HEK293T (cell line): ENCODE data around the gene ZXDC.

Source experiments
- CTCF ChIA-PET: fragments of 350-600 bp; formaldehyde crosslinking; extraction: SDS; loops from one replicate; lab custom pipeline; 2021; ENCODE audit warnings: antibody characterized with exemption, inconsistent platforms; lab: Yijun Ruan, JAX
- POLR2A ChIA-PET: fragments of 350-600 bp; formaldehyde crosslinking; extraction: SDS; loops from one replicate; lab custom pipeline; 2020; ENCODE audit warnings: antibody characterized with exemption, inconsistent platforms; lab: Yijun Ruan, JAX
- DNase-seq: peaks from one replicate; pipeline ENCODE4 v3.0.0; 2012; ENCODE audit warnings: mixed read lengths; ENCODE audit errors: extremely low spot score
- ARNT ChIP-seq: fragments of 450-650 bp; IDR thresholded peaks from 2 replicates; pipeline ENCODE4 v1.6.1; 2017; ENCODE audit warnings: mild to moderate bottlenecking
- BHLHE40 ChIP-seq: fragments of 450-650 bp; IDR thresholded peaks from 2 replicates; pipeline ENCODE4 v1.6.1; 2016; ENCODE audit warnings: mild to moderate bottlenecking, moderate library complexity, borderline replicate concordance
- CTBP1 ChIP-seq: fragments of 450-650 bp; IDR thresholded peaks from 2 replicates; pipeline ENCODE4 v1.6.1; 2016; ENCODE audit warnings: borderline replicate concordance
- ELF4 ChIP-seq: fragments of 450-650 bp; IDR thresholded peaks from 2 replicates; pipeline ENCODE4 v1.6.1; 2017; ENCODE audit warnings: antibody characterized with exemption
- FOXA1 ChIP-seq: fragments of 450-650 bp; IDR thresholded peaks from 2 replicates; pipeline ENCODE4 v1.6.1; 2016; ENCODE audit warnings: mild to moderate bottlenecking
- FOXK2 ChIP-seq: fragments of 450-650 bp; IDR thresholded peaks from 2 replicates; pipeline ENCODE4 v1.6.1; 2016; ENCODE audit warnings: mild to moderate bottlenecking
- FOXM1 ChIP-seq: fragments of 450-650 bp; IDR thresholded peaks from 2 replicates; pipeline ENCODE4 v1.6.1; 2017; ENCODE audit warnings: mild to moderate bottlenecking, borderline replicate concordance
- HDGF ChIP-seq: fragments of 450-650 bp; IDR thresholded peaks from 2 replicates; pipeline ENCODE4 v1.6.1; 2017; ENCODE audit warnings: antibody characterized with exemption, borderline replicate concordance
- L3MBTL2 ChIP-seq: fragments of 450-650 bp; conservative IDR thresholded peaks from 2 replicates; pipeline ENCODE4 v1.6.1; 2016; ENCODE audit warnings: mild to moderate bottlenecking
- LEF1 ChIP-seq: fragments of 450-650 bp; IDR thresholded peaks from 2 replicates; pipeline ENCODE4 v1.6.1; 2017; ENCODE audit warnings: mild to moderate bottlenecking, borderline replicate concordance
- NFRKB ChIP-seq: fragments of 450-650 bp; IDR thresholded peaks from 2 replicates; pipeline ENCODE4 v1.6.1; 2016; ENCODE audit warnings: mild to moderate bottlenecking, moderate library complexity
- PKNOX1 ChIP-seq: fragments of 450-650 bp; IDR thresholded peaks from 2 replicates; pipeline ENCODE4 v1.6.1; 2016
- SP1 ChIP-seq: fragments of 450-650 bp; IDR thresholded peaks from 2 replicates; pipeline ENCODE4 v1.6.1; 2017
- SUZ12 ChIP-seq: fragments of 450-650 bp; IDR thresholded peaks from 2 replicates; pipeline ENCODE4 v1.6.1; 2016; ENCODE audit warnings: mild to moderate bottlenecking
- TARDBP ChIP-seq: fragments of 450-650 bp; IDR thresholded peaks from 2 replicates; pipeline ENCODE4 v1.6.1; 2016
- ZNF384 ChIP-seq: fragments of 450-650 bp; IDR thresholded peaks from 2 replicates; pipeline ENCODE4 v1.6.1; 2016

The ZXDC gene

GRCh38 chr3:126478581-126479310 lies 3.1 kb upstream of the ZXDC start:
- DNase-seq = no peak
- CTCF ChIA-PET = no interaction called here
- no peak for TF ChIP-seq CTBP1
- TF ChIP-seq FOXM1 = no peak
- no peak for TF ChIP-seq SUZ12
- TF ChIP-seq HDGF = no peak
- no peak for TF ChIP-seq LEF1
- TF ChIP-seq BHLHE40 = no peak
- no peak for TF ChIP-seq PKNOX1
- no peak for TF ChIP-seq FOXK2
- TF ChIP-seq L3MBTL2 = no peak
- TF ChIP-seq ZNF384 = no peak
- TF ChIP-seq FOXA1 = no peak
- POLR2A ChIA-PET = no interaction called here

DNA sequence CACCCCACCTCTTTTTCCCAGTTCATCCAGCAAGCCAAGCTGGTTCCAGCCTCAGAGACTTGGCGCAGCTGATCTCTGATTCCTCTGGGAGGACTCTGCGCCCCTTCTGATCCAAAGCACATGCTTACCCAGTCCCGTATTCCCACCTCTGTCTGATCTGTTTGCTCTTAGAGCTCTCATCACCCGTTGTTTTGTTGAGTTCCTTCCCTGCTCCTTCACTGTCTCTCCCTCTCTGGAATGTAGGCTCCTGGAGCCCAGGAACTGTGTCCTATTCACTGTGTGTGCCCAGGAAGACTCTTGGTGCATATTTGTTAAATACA lies 1.3 kb upstream of the ZXDC start:
- CTCF ChIA-PET = no interaction called here
- no peak for TF ChIP-seq HDGF
- no peak for TF ChIP-seq ELF4
- no peak for TF ChIP-seq BHLHE40
- no peak for TF ChIP-seq FOXK2
- TF ChIP-seq FOXM1 = no peak
- no peak for TF ChIP-seq LEF1
- TF ChIP-seq ARNT = no peak
- no peak for TF ChIP-seq FOXA1
- TF ChIP-seq TARDBP = no peak
- TF ChIP-seq PKNOX1 = no peak
- no peak for TF ChIP-seq SP1
- DNase-seq = no peak
- POLR2A ChIA-PET = no interaction called here

DNA sequence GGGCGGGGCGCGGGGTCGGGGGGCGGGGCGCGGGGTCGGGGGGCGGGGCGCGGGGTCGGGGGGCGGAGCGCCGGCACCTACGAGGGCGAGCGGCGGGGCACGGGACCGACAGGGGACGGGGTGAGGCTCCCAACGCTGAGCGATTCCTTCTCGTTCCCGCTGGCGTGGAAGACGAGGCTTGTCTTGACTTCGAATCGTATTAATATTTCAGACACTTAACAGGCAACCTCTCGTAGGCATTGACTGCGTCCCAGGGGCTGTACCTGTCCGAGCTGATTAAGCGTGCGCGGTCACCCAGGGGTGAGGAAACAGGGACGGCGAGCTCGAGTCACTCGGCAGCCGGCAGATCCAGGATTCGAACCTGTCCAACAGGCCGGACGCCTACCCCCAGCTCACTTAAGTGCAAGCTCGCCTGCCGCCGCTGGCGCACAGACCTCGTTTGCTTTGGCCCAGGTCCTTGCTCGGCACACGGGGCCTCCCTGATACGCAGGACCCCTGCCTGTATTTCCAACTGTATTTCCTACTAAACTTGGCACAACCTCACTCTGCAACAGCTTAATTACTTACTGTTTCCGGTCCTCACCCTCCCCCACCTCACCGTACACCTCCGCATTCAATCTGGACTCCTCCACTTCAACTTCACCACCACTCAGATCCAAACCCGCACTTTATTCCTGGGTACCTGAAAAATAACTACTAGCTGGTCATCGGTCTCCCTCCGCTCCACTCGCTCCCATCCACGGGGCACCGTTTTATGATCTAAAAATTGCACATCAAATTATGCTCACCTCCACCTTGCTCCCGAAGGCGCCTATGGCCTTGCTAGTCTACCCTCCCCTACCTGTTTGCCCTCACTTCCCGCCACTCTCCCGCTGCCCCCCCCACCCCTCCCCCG lies 722 bp upstream of the ZXDC start:
- no peak for TF ChIP-seq SP1
- TF ChIP-seq L3MBTL2 = 0 out of 2 replicates have a peak, but pooled peaks have one; percentile 20
- ChIA-PET CTCF (no interaction called here), POLR2A (interaction anchor here (0.8 to 1.6 kb wide), 6 partner anchors 10 to 117 kb away, joined by 3 to 4 read pairs (median 3); no protein-coding TSS in a partner anchor)
- DNase-seq = peak; percentile 56

GRCh38 chr3:126474498-126475412 lies 936 bp downstream of the ZXDC start:
- CTCF ChIA-PET = no interaction called here
- DNase-seq = peak; percentile 27
- POLR2A ChIA-PET = interaction anchor here (1.6 kb wide), 1 partner anchor 13 kb away, joined by 4 read pairs; no protein-coding TSS in a partner anchor
- TF ChIP-seq ZNF384 (no peak), BHLHE40 (no peak), SP1 (no peak), L3MBTL2 (0 out of 2 replicates have a peak, but pooled peaks have one; percentile 17), TARDBP (no peak)

GRCh38 chr3:126473292-126474168 lies 2.2 kb downstream of the ZXDC start:
- no peak for TF ChIP-seq SP1
- no peak for TF ChIP-seq ARNT
- no peak for TF ChIP-seq LEF1
- TF ChIP-seq HDGF = no peak
- TF ChIP-seq BHLHE40 = no peak
- no peak for TF ChIP-seq NFRKB
- no peak for TF ChIP-seq TARDBP
- no peak; the same call in 1 of the 2 replicates for TF ChIP-seq ZNF384
- no peak for TF ChIP-seq FOXK2
- no peak for TF ChIP-seq L3MBTL2
- no peak for TF ChIP-seq FOXM1
- no peak for TF ChIP-seq ELF4
- ChIA-PET POLR2A (interaction anchor here (0.6 kb wide), 1 partner anchor 68 kb away, joined by 3 read pairs; no protein-coding TSS in a partner anchor), CTCF (no interaction called here)
- no peak for DNase-seq
